Measurements from ENCODE around the gene AGMO. TPM values are rescaled to one million over a fixed set of nuclear protein-coding genes. Genes with fewer than 3 reads are reported as not detected.
A peak's percentile ranks its signal among the peaks of the same experiment; 100 is the strongest.

The AGMO gene
- total and polyA plus RNA-seq, 2 donors from 2014 or later = 1.4 to 4.5 TPM

DNA sequence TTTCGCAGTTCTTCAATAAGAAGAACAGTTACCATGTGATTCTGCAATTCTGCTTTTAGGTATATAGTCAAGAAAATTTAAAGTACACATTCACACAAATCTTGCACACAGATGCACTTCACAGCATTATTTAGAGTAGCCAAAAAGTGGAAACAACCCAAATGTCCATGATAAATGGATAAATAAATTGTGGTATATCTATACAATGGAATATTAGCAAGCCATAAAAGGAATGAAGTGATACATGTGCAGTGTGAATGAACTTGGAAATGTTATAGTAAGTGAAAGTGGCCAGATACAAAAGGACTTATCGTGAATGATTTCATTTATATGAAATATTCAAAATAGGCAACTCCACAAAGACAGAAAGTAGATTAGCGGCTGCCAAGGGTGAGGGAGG, 109.1 kb downstream of the AGMO start:
- Histone ChIP-seq H3K36me3 (ENCODE audit: control insufficient read depth in 2 of 3, insufficient read depth in 3 of 3, low read length in 3 of 3) (no peaks in the 10 kb centered on the region), H3K27ac (ENCODE audit: low read depth in 2 of 2, low read length in 2 of 2) (no peak overlapping the region), H3K27me3 (ENCODE audit: control insufficient read depth, insufficient read depth, low read length) (no peaks in the 10 kb centered on the region), H3K9me3 (ENCODE audit: control insufficient read depth in 2 of 3, insufficient read depth in 1 of 3, low read length in 3 of 3) (no peaks in the 10 kb centered on the region), H3K4me3 (ENCODE audit: low read length in 3 of 3) (no peak overlapping the region), H3K9ac (ENCODE audit: low read length in 3 of 3) (no peak overlapping the region), H3K4me1 (ENCODE audit: control insufficient read depth in 2 of 3, insufficient read depth in 2 of 3, low read depth in 1 of 3, low read length in 3 of 3) (no peaks in the 10 kb centered on the region)
- TF ChIP-seq, protein P1, sequence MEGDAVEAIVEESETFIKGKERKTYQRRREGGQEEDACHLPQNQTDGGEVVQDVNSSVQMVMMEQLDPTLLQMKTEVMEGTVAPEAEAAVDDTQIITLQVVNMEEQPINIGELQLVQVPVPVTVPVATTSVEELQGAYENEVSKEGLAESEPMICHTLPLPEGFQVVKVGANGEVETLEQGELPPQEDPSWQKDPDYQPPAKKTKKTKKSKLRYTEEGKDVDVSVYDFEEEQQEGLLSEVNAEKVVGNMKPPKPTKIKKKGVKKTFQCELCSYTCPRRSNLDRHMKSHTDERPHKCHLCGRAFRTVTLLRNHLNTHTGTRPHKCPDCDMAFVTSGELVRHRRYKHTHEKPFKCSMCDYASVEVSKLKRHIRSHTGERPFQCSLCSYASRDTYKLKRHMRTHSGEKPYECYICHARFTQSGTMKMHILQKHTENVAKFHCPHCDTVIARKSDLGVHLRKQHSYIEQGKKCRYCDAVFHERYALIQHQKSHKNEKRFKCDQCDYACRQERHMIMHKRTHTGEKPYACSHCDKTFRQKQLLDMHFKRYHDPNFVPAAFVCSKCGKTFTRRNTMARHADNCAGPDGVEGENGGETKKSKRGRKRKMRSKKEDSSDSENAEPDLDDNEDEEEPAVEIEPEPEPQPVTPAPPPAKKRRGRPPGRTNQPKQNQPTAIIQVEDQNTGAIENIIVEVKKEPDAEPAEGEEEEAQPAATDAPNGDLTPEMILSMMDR (IDR thresholded peaks at IDR 0.05; ENCODE audit: borderline replicate concordance, extremely low read depth, insufficient read depth) = no peak
- DNase-seq (no peak), FAIRE-seq (no peak)
- intact Hi-C loops (cut with DNase I) = no loop called here

DNA sequence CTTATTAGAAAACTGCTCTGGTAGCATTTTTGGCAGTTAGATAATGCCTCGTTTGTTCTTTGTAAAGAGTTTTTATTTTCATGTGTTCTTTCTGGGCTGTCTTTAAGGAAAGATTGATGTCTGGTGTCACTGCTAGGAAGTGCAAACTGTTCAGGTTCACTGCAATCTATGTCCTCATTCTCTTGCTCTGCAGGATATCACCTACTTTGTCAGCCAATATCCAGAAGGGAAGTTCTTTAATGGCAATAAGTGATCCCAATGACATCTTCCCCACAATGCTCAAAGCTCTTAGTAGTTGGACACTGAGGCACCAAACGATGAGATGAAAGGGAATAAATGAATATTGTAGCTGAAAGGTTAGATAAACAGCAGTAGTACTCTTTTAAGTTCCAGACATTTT, 115.1 kb downstream of the AGMO start:
- peak in 2 of 5 donors; percentile 13 to 16 for DNase-seq
- Histone ChIP-seq H3K4me3 (ENCODE audit: low read length in 3 of 3) (no peak overlapping the region), H3K9ac (ENCODE audit: low read length in 3 of 3) (no peak overlapping the region), H3K36me3 (ENCODE audit: control insufficient read depth in 2 of 3, insufficient read depth in 3 of 3, low read length in 3 of 3) (no peaks in the 10 kb centered on the region), H3K27me3 (ENCODE audit: control insufficient read depth, insufficient read depth, low read length) (no peaks in the 10 kb centered on the region), H3K4me1 (ENCODE audit: control insufficient read depth in 2 of 3, insufficient read depth in 2 of 3, low read depth in 1 of 3, low read length in 3 of 3) (no peaks in the 10 kb centered on the region), H3K27ac (ENCODE audit: low read depth in 2 of 2, low read length in 2 of 2) (no peak overlapping the region), H3K9me3 (ENCODE audit: control insufficient read depth in 2 of 3, insufficient read depth in 1 of 3, low read length in 3 of 3) (no peaks in the 10 kb centered on the region)
- intact Hi-C loops (cut with DNase I) = no loop called here
- FAIRE-seq = no peak
- TF ChIP-seq, protein P1 (IDR thresholded peaks at IDR 0.05; ENCODE audit: borderline replicate concordance, extremely low read depth, insufficient read depth) = no peak

DNA sequence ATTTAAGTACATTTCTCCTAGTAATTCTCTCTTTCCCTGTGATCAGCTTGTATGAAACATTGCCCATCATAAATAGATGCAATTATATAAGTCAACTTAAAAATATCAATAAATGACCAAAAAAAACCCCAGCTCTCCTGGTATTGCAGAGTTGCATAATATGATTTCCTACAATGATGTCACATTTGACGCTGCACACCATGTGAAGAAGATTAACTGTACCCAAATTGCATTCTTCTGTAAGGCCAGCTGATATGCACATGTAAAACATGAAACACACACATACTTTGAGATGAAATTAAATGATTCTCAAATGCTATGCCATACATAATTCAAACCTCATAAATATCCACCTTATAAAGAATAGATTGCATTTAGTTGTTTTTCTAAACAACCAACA, 115.5 kb downstream of the AGMO start:
- intact Hi-C loops (cut with DNase I) = no loop called here
- no peaks in the 10 kb centered on the region for H3K27me3 ChIP-seq (ENCODE audit: control insufficient read depth, insufficient read depth, low read length)
- DNase-seq (no peak), FAIRE-seq (no peak)
- no peaks in the 10 kb centered on the region for H3K36me3 ChIP-seq (ENCODE audit: control insufficient read depth in 2 of 3, insufficient read depth in 3 of 3, low read length in 3 of 3)
- no peaks in the 10 kb centered on the region for H3K4me1 ChIP-seq (ENCODE audit: control insufficient read depth in 2 of 3, insufficient read depth in 2 of 3, low read depth in 1 of 3, low read length in 3 of 3)
- H3K27ac ChIP-seq (ENCODE audit: low read depth in 2 of 2, low read length in 2 of 2) = no peak overlapping the region
- TF ChIP-seq, protein P1 (IDR thresholded peaks at IDR 0.05; ENCODE audit: borderline replicate concordance, extremely low read depth, insufficient read depth) = no peak
- no peaks in the 10 kb centered on the region for H3K9me3 ChIP-seq (ENCODE audit: control insufficient read depth in 2 of 3, insufficient read depth in 1 of 3, low read length in 3 of 3)
- H3K4me3 ChIP-seq (ENCODE audit: low read length in 3 of 3) = no peak overlapping the region
- no peak overlapping the region for H3K9ac ChIP-seq (ENCODE audit: low read length in 3 of 3)

DNA sequence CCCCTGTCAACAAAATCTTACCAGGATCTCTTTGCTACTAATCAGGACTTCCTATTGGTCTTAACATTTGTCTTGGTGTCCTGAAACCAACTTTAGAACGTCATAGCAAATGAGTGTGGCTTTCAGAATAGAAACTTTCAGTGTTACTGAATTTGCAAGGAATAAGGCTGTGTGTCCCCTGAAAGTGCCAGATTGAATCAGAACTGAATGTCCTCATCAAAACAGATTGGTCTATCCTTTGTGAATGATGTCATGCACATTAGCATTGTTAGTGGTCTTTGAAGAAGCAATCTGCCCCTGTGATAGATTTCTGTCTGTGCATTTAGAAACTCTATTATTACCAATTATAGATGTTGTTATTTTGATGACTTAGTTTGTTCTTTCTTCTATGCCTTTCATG, 119.9 kb downstream of the AGMO start:
- FAIRE-seq = no peak
- no peak for DNase-seq
- Histone ChIP-seq H3K36me3 (ENCODE audit: control insufficient read depth in 2 of 3, insufficient read depth in 3 of 3, low read length in 3 of 3) (no peaks in the 10 kb centered on the region), H3K9ac (ENCODE audit: low read length in 3 of 3) (no peak overlapping the region), H3K9me3 (ENCODE audit: control insufficient read depth in 2 of 3, insufficient read depth in 1 of 3, low read length in 3 of 3) (no peaks in the 10 kb centered on the region), H3K4me1 (ENCODE audit: control insufficient read depth in 2 of 3, insufficient read depth in 2 of 3, low read depth in 1 of 3, low read length in 3 of 3) (no peaks in the 10 kb centered on the region), H3K27ac (ENCODE audit: low read depth in 2 of 2, low read length in 2 of 2) (no peak overlapping the region), H3K4me3 (ENCODE audit: low read length in 3 of 3) (no peak overlapping the region), H3K27me3 (ENCODE audit: control insufficient read depth, insufficient read depth, low read length) (no peaks in the 10 kb centered on the region)
- intact Hi-C loops (cut with DNase I) = no loop called here
- TF ChIP-seq, protein P1 (IDR thresholded peaks at IDR 0.05; ENCODE audit: borderline replicate concordance, extremely low read depth, insufficient read depth) = no peak

Measured in kidney (tissue), 14 donors.